AG09309 (cell line): ENCODE data around the gene SATB2.

Source experiments
- DNase-seq: peaks from one replicate; pipeline ENCODE4 v3.0.0-alpha.2; 2010; ENCODE audit warnings: low read depth
- H3K4me3 ChIP-seq: 2 replicates; pipeline ENCODE4 v1.5.1; 2011; ENCODE audit warnings: mild to moderate bottlenecking, low read depth, low read length, moderate library complexity; ENCODE audit not compliant: control insufficient read depth
- CTCF ChIP-seq: IDR thresholded peaks from 2 replicates; pipeline ENCODE4 v1.5.1; 2011; ENCODE audit warnings: mild to moderate bottlenecking, low read depth, low read length, inconsistent platforms; ENCODE audit not compliant: insufficient read depth, control insufficient read depth; ENCODE audit errors: missing control alignments

Gene SATB2

GRCh38 chr2:199430214-199430613 lies 27.5 kb downstream of the SATB2 start:
- TF ChIP-seq CTCF, result no peak
- DNase-seq, result no peak
- H3K4me3 ChIP-seq, result no peak overlapping the region

GRCh38 chr2:199428291-199428690 lies 29.4 kb downstream of the SATB2 start:
- no peak for DNase-seq
- no peak for TF ChIP-seq CTCF
- H3K4me3 ChIP-seq, result no peak overlapping the region

- no peak for DNase-seq
- no peak overlapping the region for H3K4me3 ChIP-seq
- TF ChIP-seq CTCF, result no peak
These were observed 33.6 kb downstream of the SATB2 start for GRCh38 chr2:199424160-199424559.

GRCh38 chr2:199419428-199419827 lies 38.3 kb downstream of the SATB2 start:
- H3K4me3 ChIP-seq, result no peak overlapping the region
- DNase-seq, result no peak
- TF ChIP-seq CTCF, result no peak

- DNase-seq, result no peak
- H3K4me3 ChIP-seq, result no peak overlapping the region
- TF ChIP-seq CTCF, result no peak
These were observed 43.3 kb downstream of the SATB2 start for GRCh38 chr2:199414465-199414864.

GRCh38 chr2:199414001-199414400 lies 43.7 kb downstream of the SATB2 start:
- no peak overlapping the region for H3K4me3 ChIP-seq
- no peak for DNase-seq
- no peak for TF ChIP-seq CTCF

GRCh38 chr2:199409759-199410529 lies 47.8 kb downstream of the SATB2 start:
- no peak for TF ChIP-seq CTCF
- no peak overlapping the region for H3K4me3 ChIP-seq
- DNase-seq, result peak; percentile 10
